C4-2B (cell line): ENCODE data around the gene CTDSP2.
"Not testable (repeated sequence)": the region's sequence is repeated elsewhere in the genome, so short reads cannot be mapped to it uniquely, and the experiment has no call there.

Source experiments
- H3K27ac ChIP-seq: fragments of 450-650 bp; 2 replicates; pipeline ENCODE4 v1.5.1; 2017
- ZFX ChIP-seq: fragments of 450-650 bp; IDR thresholded peaks from 2 replicates; pipeline ENCODE4 v1.6.1; 2017
- TF ChIP-seq, protein P1 (sequence below): fragments of 450-650 bp; conservative IDR thresholded peaks from 2 replicates; pipeline ENCODE4 v1.5.1; 2017; ENCODE audit warnings: mild to moderate bottlenecking

The CTDSP2 gene

DNA sequence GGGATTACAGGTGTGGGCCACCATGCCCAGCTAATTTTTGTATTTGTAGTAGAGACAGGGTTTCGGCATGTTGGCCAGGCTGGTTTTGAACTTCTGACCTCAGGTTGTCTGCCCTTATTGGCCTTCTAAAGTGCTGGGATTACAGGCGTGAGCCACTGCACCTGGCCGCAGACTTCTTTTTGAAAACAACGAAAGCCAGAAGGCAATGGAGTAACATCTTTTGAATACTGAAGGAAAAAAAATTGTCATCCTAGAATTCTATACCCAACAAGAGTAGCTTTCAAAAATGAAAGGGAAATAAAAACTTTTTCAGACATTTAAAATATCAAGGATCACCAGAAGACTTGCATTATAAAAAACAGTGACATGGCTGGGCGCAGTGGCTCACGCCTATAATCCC, 38.7 kb upstream of the CTDSP2 start:
- no peak overlapping the region for H3K27ac ChIP-seq
- TF ChIP-seq, protein P1, sequence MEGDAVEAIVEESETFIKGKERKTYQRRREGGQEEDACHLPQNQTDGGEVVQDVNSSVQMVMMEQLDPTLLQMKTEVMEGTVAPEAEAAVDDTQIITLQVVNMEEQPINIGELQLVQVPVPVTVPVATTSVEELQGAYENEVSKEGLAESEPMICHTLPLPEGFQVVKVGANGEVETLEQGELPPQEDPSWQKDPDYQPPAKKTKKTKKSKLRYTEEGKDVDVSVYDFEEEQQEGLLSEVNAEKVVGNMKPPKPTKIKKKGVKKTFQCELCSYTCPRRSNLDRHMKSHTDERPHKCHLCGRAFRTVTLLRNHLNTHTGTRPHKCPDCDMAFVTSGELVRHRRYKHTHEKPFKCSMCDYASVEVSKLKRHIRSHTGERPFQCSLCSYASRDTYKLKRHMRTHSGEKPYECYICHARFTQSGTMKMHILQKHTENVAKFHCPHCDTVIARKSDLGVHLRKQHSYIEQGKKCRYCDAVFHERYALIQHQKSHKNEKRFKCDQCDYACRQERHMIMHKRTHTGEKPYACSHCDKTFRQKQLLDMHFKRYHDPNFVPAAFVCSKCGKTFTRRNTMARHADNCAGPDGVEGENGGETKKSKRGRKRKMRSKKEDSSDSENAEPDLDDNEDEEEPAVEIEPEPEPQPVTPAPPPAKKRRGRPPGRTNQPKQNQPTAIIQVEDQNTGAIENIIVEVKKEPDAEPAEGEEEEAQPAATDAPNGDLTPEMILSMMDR = no peak
- TF ChIP-seq ZFX = no peak

DNA sequence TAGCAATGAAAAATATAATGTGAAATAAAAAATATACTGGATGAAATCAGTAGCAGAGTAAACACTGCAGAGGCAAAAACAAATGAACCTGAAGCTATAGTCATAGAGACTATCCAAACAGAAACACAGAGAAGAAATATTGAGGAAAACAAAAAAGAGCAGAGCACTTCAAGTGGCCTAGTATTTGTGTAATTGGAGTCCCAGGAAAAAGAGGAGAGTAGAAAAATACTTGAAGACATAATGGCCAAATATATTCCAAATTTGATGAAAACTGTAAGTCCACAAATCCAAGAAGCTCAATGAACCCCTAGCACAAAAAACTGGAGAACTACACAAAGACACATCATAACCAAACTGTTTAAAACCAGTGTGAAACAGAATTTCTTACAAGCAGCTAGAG, 37.2 kb upstream of the CTDSP2 start:
- TF ChIP-seq ZFX = no peak
- TF ChIP-seq, protein P1 = no peak
- no peak overlapping the region for H3K27ac ChIP-seq

DNA sequence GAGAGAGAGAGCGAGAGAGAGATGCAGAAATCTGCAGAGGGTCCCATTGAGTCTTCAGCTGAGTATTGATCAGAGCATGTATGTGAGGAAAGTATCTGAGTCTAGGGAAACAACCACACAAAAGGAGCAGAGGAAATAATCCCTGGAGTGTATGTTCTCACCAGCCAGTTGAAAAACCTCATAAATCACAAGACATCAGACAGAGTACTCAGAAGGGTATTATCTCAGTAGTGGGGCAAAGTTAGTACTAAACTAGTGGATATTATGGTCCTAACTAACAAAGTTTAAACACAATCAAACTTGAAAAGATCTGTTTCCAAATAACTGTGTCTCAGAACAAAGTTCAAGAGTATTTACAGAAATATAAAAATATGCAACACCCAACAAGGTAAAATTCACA, 36.5 kb upstream of the CTDSP2 start:
- H3K27ac ChIP-seq = no peak overlapping the region
- TF ChIP-seq, protein P1 = no peak
- TF ChIP-seq ZFX = no peak

DNA sequence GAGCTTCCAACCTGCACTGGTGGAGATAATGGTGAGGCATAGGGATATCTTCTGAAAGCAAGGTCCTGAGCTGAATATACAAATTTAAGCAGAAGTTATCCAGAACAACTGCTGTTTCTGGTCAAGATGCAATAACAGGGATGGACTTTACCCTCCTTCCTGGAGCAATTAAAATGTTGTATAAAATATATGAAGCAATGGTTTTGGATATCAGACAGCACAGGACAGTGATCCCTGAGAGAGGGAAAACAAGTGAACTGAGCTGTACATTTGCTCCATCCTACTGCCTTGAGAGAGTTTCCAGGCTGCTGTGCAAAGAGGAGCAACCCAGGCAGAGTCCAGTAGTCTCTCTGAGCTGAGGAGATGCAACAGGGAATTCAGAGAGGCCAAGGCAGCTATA, 36.0 kb upstream of the CTDSP2 start:
- H3K27ac ChIP-seq = no peak overlapping the region
- TF ChIP-seq, protein P1 = no peak
- no peak for TF ChIP-seq ZFX

DNA sequence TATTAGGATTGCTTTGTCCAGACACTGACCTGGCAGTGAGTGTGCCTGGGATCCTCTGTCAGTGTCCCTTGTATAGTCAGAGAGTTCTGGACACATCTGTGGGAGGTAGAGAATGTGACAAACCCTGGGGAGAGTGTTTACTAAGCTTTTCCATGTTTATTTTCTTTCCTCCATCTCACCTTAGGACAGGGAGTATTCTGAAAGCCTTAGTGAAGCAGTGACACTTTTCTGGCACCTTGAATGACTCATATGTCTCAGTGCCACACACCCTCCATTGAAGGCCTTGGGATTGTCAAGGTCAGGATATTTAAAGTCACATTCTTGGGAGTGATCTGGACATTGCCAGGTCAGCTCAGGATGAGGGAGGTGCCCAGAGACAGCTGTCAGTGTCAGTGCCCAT, 34.9 kb upstream of the CTDSP2 start:
- TF ChIP-seq, protein P1 = no peak
- TF ChIP-seq ZFX = no peak

DNA sequence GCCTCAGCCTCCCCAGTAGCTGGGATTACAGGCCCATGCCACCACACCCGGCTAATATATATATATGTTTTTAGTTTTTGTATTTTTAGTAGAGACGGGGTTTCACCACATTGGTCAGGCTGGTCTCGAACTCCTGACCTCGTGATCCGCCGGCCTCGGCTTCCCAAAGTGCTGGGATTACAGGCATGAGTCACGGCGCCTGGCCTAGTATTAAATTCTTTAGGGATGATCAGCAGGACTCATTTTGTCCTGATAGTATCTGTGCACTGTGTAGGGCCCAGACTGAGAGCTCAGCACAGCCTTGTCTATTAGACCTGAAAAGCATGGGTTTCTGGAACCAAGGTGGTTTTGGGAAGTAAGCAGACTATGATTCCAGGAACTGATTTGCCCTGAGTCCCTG, 34.5 kb upstream of the CTDSP2 start:
- H3K27ac ChIP-seq = not testable (repeated sequence)

More for the DNA sequence above, 34.9 kb upstream of the CTDSP2 start:
- no peak overlapping the region for H3K27ac ChIP-seq

- TF ChIP-seq, protein P1 = no peak
- TF ChIP-seq ZFX = no peak
Measured at GRCh38 chr12:57877876-57878275, 31.3 kb upstream of the CTDSP2 start.

DNA sequence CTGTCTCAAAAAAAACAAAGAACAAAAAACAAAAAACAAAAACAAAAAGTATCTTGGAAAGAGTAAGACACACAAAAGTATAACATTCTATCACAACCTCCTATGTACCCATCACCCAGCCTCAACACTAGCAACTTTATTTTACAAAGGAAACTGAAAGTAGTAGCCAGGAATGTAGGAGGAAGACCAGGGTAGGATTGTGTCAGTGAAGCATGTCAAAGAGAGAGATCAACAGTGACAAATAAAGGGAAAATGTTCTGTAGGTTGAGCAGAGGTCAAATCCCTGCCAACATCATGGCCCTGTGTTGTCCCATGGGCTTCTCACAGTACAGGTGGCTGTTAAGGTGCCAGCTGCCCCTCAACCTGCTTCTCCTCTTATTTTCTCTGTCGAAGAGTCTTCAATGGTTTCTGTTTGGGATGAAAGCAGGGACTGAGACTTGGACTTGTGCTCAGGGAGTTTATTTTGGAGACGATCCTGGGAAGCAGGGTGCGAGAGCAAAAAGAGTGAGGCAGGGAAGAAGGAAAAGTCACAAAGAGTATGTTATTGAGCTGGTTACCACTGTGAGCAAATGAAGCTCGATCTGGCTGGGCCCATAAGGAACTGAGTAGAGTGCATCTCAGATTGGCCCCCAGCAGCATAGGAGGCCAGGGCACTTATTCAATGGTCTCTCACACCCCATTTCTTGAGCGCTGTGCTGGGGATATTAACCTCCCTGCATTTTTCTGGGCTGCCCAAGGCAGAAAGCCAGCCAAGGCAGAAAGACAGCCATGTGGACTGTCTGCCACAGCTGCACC, 29.4 kb upstream of the CTDSP2 start:
- H3K27ac ChIP-seq = no peak overlapping the region
- TF ChIP-seq ZFX = no peak
- TF ChIP-seq, protein P1 = no peak

More at GRCh38 chr12:57877876-57878275, 31.3 kb upstream of the CTDSP2 start:
- H3K27ac ChIP-seq = no peak overlapping the region
